CD4-positive, alpha-beta memory T cell (primary cell): ENCODE measurements around the gene VEGFB. TPM values are rescaled to one million over a fixed set of nuclear protein-coding genes. Genes with fewer than 3 reads are reported as not detected.

ENCODE experiments used
- CTCF ChIA-PET: fragments of 350-600 bp; sonication (Branson Sonifier 250); formaldehyde crosslinking; loops from one replicate; lab custom pipeline; 2021; ENCODE audit warnings: inconsistent platforms; ENCODE audit not compliant: partially characterized antibody; lab: Charles Lee
- POLR2A ChIA-PET: fragments of 350-600 bp; sonication (Branson Sonifier 250); formaldehyde crosslinking; loops from one replicate; lab custom pipeline; 2021; ENCODE audit not compliant: partially characterized antibody; lab: Charles Lee
- DNase-seq, 5 donors: peaks; one replicate each; pipeline versions ENCODE4 v3.0.0 to v3.0.0-alpha.2; 2020 to 2022; ENCODE audit warnings: mixed read lengths in 1 of 5
- H3K27ac ChIP-seq: one replicate; pipeline ENCODE4 v1.7.0; 2013; ENCODE audit warnings: low read depth, low read length
- H3K27me3 ChIP-seq: 2 replicates; pipeline ENCODE4 v1.7.0; 2013; ENCODE audit warnings: mild to moderate bottlenecking, low read length, moderate library complexity; ENCODE audit not compliant: insufficient read depth
- H3K36me3 ChIP-seq: 2 replicates; pipeline ENCODE4 v1.7.0; 2013; ENCODE audit warnings: mild to moderate bottlenecking, low read length, moderate library complexity; ENCODE audit not compliant: insufficient read depth
- H3K4me1 ChIP-seq: 2 replicates; pipeline ENCODE4 v1.7.0; 2013; ENCODE audit warnings: mild to moderate bottlenecking, low read length, moderate library complexity; ENCODE audit not compliant: insufficient read depth
- H3K4me3 ChIP-seq, 2 donors: one replicate each; pipeline ENCODE4 v1.7.0; 2013; ENCODE audit warnings: low read length in 2 of 2, mild to moderate bottlenecking in 1 of 2
- H3K9me3 ChIP-seq, 2 donors: one replicate each; pipeline ENCODE4 v1.7.0; 2013; ENCODE audit warnings: low read length in 2 of 2, control low read depth in 1 of 2; ENCODE audit not compliant: control insufficient read depth in 1 of 2
- H3K27ac Mint-ChIP-seq, 7 donors: one replicate each; pipeline ENCODE4 v1.8.0; 2020 to 2021; ENCODE audit warnings: mixed read lengths in 7 of 7, mild to moderate bottlenecking in 6 of 7, inconsistent platforms in 3 of 7, moderate library complexity in 3 of 7
- H3K27me3 Mint-ChIP-seq, 2 donors: one replicate each; pipeline ENCODE4 v1.8.0; 2020 to 2021; ENCODE audit warnings: mixed read lengths in 2 of 2
- H3K36me3 Mint-ChIP-seq, 2 donors: one replicate each; pipeline ENCODE4 v1.8.0; 2020 to 2021; ENCODE audit warnings: mixed read lengths in 2 of 2, inconsistent platforms in 1 of 2, mild to moderate bottlenecking in 1 of 2
- H3K4me1 Mint-ChIP-seq, 4 donors: one replicate each; pipeline ENCODE4 v1.8.0; 2020 to 2021; ENCODE audit warnings: mixed read lengths in 4 of 4, mild to moderate bottlenecking in 1 of 4
- H3K4me3 Mint-ChIP-seq, 8 donors: one replicate each; pipeline ENCODE4 v1.8.0; 2020 to 2021; ENCODE audit warnings: mixed read lengths in 8 of 8, mild to moderate bottlenecking in 7 of 8, moderate library complexity in 6 of 8, inconsistent platforms in 3 of 8
- H3K9me3 Mint-ChIP-seq, 8 donors: one replicate each; pipeline ENCODE4 v1.8.0; 2020 to 2021; ENCODE audit warnings: mixed read lengths in 8 of 8, mild to moderate bottlenecking in 5 of 8, inconsistent platforms in 3 of 8, moderate library complexity in 1 of 8
- intact Hi-C: fragments of 100-400 bp; cut with micrococcal nuclease; formaldehyde crosslinking; loops from one replicate; pipeline ENCODE4 v1.15.1; 2023
- polyA plus RNA-seq, 2 donors: library from polyadenylated mRNA; unstranded; fragments of 300-500 nt; fragmentation: Illumina TruSeq; gene quantifications; one replicate each; pipeline ENCODE4 v1.2.3, GENCODE V29; 2021
- total RNA-seq, 2 experiments: library from RNA; stranded (reverse); gene quantifications; one replicate each; pipeline ENCODE4 v1.2.3, GENCODE V29; 2021

Gene VEGFB
- total and polyA plus RNA-seq, 4 experiments from 2014 or later, result 2.3 to 97.3 (median 59.5) TPM

DNA sequence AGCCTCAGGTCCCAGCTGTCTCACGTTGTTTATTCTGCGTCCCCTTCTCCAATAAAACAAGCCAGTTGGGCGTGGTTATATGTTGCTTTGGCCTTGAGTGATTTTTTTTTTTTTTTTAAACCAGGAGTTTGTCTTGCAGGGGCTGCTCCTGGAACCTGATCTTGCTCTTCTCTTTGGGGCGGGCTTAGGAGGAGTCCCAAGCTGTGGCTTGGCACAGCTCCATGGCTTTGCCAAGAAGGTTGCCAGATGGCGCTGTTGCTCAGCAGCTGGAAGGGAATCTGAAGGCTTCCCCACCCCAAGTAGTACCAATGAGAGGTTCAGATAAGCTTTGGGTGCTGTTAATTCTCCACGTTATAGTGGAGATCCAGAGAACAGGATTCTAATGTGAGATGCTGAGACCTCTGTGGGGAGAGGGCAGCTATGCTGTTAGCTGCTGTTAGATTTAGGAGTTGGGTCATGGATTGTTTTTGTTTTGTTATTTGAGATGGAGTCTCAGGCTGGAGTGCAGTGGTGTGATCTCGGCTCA, 29.9 kb upstream of the VEGFB start:
- ChIA-PET CTCF (interaction anchor here (0.6 to 9.7 kb wide), 32 partner anchors 10 to 258 kb away, joined by 3 to 367 read pairs (median 5); partner anchors contain the start of genes BAD, CATSPERZ, DNAJC4 and ESRRA), POLR2A (interaction anchor here (0.7 to 22.7 kb wide), 14 partner anchors 8 to 1363 kb away, joined by 3 to 937 read pairs (median 8); partner anchors contain the start of genes BAD, CATSPERZ, DNAJC4 and ESRRA)
- H3K4me3 Mint-ChIP-seq, result peak overlapping the region; percentile 62 to 89 (median 82)
- peaks cover 16 to 64% (median 39%) of the 10 kb centered on the region in 4 donors for H3K4me1 Mint-ChIP-seq
- H3K9me3 Mint-ChIP-seq, result peaks cover 0 to 2% (median 0%) of the 10 kb centered on the region in 8 donors
- H3K27me3 Mint-ChIP-seq, result no peaks in the 10 kb centered on the region
- Histone ChIP-seq H3K27ac (no peak overlapping the region), H3K9me3 (no peaks in the 10 kb centered on the region), H3K4me3 (no peak overlapping the region), H3K27me3 (no peaks in the 10 kb centered on the region), H3K4me1 (peaks cover 44% of the 10 kb centered on the region), H3K36me3 (peaks cover 38% of the 10 kb centered on the region)
- intact Hi-C loops, result loop anchor here (1.0 kb wide), 6 partner anchors 19 to 127 kb away; partner anchors contain the start of genes NUDT22, PLCB3 and TRPT1
- H3K36me3 Mint-ChIP-seq, result peaks cover 27 to 70% of the 10 kb centered on the region in 2 donors
- DNase-seq, result peak; percentile 85 to 90 (median 86)
- H3K27ac Mint-ChIP-seq, result peak overlapping the region; percentile 85 to 97 (median 94)

DNA sequence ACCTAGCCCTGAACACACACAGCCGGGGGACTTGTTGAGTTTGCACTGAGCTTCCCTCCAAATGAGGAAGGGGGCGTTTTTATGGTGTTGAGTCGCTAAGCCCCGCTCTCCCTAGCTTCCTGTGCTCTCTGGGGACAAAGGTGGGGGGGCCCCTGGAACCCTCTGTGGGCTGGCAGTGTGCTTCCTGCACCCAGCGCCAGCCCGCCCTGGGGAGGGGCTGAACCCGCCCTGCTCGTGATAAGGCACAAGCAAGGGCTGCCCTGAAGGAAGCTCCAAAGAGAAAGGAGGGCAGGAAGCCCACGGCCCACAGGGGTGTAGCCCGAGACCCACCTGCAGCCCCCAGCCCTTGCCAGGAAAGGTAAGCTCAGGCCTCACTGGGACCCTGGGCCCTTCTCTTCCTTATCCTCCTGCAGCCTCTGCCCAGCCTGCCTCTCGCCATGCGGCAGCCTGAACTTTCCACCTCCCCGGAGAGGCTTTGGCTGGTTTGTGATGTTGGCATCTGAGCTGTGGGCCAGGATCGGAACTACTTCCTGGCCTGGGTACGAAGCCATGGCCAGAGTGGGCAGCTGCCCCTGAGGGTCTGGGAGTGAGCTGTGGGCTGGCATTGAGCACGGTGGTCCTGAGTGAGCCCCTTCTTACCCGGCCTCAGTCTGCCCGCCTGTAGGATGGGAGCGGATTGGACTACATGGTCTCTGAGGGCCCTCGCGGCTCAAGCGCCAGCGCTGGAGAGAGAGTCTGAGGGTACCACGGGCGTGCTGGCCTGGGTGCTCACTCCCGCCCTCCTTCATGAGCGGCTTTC, 27.7 kb upstream of the VEGFB start, which contains the start of gene FERMT3:
Gene FERMT3, plus strand, starts transcription at position 265 of the 799 bp plus-strand sequence. CDS start 644 bp downstream, outside the sequence.
- DNase-seq, result peak; percentile 64 to 81 (median 69)
- H3K4me1 ChIP-seq, result peaks cover 44% of the 10 kb centered on the region
- intact Hi-C loops, result loop anchor here (1.0 to 2.0 kb wide), 2 partner anchors 34 to 40 kb away; partner anchors contain the start of genes FKBP2 and PPP1R14B
- ChIA-PET POLR2A (interaction anchor here (0.6 to 22.7 kb wide), 26 partner anchors 11 to 1662 kb away, joined by 3 to 937 read pairs (median 6); partner anchors contain the start of genes BAD, C11orf98, CATSPERZ and CCDC88B), CTCF (interaction anchor here (0.7 to 9.7 kb wide), 22 partner anchors 12 to 446 kb away, joined by 3 to 367 read pairs (median 8); partner anchors contain the start of genes BAD, CATSPERZ, DNAJC4 and ESRRA)
- Mint-ChIP-seq H3K4me1 (peaks cover 14 to 65% (median 40%) of the 10 kb centered on the region in 4 donors), H3K36me3 (peaks cover 17 to 63% of the 10 kb centered on the region in 2 donors), H3K9me3 (peaks cover 0 to 2% (median 0%) of the 10 kb centered on the region in 8 donors), H3K4me3 (peak within 1 kb of the TSS; percentile 92 to 97 (median 93)), H3K27ac (peak within 1 kb of the TSS; percentile 92 to 96 (median 94)), H3K27me3 (no peaks in the 10 kb centered on the region)
- peaks cover 36% of the 10 kb centered on the region for H3K36me3 ChIP-seq
- H3K9me3 ChIP-seq, result no peaks in the 10 kb centered on the region
- H3K4me3 ChIP-seq, result peak within 1 kb of the TSS; percentile 99
- peak within 1 kb of the TSS; percentile 90 for H3K27ac ChIP-seq
- no peaks in the 10 kb centered on the region for H3K27me3 ChIP-seq

DNA sequence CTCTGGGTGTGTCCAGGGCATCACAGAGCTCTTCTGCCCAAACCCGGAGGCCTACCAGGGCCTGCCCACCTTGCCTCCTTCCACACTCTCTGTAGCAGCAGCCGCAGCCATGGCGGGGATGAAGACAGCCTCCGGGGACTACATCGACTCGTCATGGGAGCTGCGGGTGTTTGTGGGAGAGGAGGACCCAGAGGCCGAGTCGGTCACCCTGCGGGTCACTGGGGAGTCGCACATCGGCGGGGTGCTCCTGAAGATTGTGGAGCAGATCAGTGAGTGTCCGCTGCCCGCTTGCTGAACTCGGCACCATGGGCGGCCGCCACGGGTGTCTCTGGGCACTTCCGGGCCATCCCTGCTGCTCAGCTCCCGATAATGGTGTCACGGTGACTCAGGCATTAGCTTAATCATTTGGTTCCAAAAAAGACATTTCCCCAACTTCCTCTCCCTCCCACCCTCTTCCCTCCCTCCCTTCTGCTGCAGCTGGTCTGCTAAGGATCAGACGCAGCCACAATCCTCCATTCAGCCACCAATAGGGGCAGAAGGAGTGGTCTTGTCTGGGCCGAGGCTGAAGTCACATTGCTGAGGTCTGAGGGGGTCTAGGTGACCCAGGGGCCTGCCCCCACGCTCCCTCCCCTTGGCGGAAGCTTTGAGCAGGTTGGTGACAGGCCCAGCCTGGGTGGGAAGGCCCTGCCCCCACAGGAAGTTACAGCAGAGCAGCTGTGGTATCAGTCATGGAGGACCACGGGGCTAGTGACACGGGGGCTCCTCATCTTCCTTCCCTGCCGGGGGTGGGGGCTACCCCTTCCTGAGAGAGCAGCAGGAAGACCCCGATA, 26.9 kb upstream of the VEGFB start:
- intact Hi-C loops, result loop anchor here (1.0 to 2.0 kb wide), 2 partner anchors 33 to 39 kb away; partner anchors contain the start of genes FKBP2 and PPP1R14B
- POLR2A ChIA-PET, result interaction anchor here (0.6 to 22.7 kb wide), 22 partner anchors 12 to 1543 kb away, joined by 3 to 937 read pairs (median 6); partner anchors contain the start of genes BAD, C11orf98, CATSPERZ and CCDC88B
- H3K9me3 Mint-ChIP-seq, result peaks cover 0 to 2% (median 0%) of the 10 kb centered on the region in 8 donors
- Histone ChIP-seq H3K27me3 (no peaks in the 10 kb centered on the region), H3K9me3 (no peaks in the 10 kb centered on the region), H3K4me1 (peaks cover 44% of the 10 kb centered on the region), H3K27ac (peak overlapping the region; percentile 90), H3K36me3 (peaks cover 38% of the 10 kb centered on the region), H3K4me3 (peak overlapping the region; percentile 99)
- peak overlapping the region; percentile 92 to 96 (median 94) for H3K27ac Mint-ChIP-seq
- H3K27me3 Mint-ChIP-seq, result no peaks in the 10 kb centered on the region
- H3K4me3 Mint-ChIP-seq, result peak overlapping the region; percentile 92 to 97 (median 93)
- CTCF ChIA-PET, result interaction anchor here (0.9 to 9.7 kb wide), 12 partner anchors 16 to 242 kb away, joined by 3 to 367 read pairs (median 56); partner anchors contain the start of genes BAD, CATSPERZ, DNAJC4 and ESRRA
- peaks cover 16 to 70% (median 46%) of the 10 kb centered on the region in 4 donors for H3K4me1 Mint-ChIP-seq
- peaks cover 22 to 65% of the 10 kb centered on the region in 2 donors for H3K36me3 Mint-ChIP-seq
- peak; percentile 68 to 84 (median 71) for DNase-seq

DNA sequence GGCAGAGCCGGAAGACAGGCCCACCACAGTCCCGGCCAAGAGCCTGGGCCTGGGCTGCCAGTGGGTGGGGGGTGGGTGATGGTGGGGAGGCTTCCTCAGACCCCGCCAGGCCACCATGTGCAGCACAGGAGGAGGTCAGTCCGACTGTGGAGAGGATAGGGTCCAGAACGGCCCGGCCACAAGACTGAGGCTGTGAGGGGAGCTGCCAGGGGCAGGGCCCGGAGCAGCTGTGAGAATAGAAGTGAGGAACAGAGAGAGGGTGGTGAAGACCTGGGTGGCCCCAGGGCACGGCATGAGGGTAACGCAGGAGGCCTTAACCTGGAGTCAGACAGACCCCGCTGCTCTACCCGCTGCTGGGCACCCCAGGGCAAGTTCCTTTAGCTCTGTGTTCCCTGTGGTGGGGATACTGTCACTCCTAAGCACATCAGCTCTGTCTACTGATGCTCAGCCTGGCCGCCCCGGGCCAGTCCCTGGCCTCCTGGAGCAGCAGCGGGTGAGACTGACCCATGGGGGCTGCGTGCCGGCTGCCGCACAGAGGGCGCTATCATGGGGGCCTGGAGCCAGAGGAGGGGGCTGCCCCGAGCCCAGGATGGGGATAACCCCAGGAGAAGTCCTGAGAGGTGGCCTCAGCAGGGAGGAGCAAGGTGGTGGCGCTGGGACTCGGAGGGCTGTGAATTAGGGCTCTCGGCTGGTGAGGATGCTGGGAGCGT, 26.1 kb upstream of the VEGFB start:
- Histone ChIP-seq H3K4me1 (peaks cover 44% of the 10 kb centered on the region), H3K4me3 (peak overlapping the region; percentile 99), H3K27ac (peak overlapping the region; percentile 90), H3K36me3 (peaks cover 31% of the 10 kb centered on the region), H3K27me3 (no peaks in the 10 kb centered on the region), H3K9me3 (no peaks in the 10 kb centered on the region)
- Mint-ChIP-seq H3K36me3 (peaks cover 23 to 59% of the 10 kb centered on the region in 2 donors), H3K4me1 (peaks cover 17 to 72% (median 47%) of the 10 kb centered on the region in 4 donors), H3K27me3 (no peaks in the 10 kb centered on the region), H3K4me3 (peak overlapping the region; percentile 92 to 97 (median 93)), H3K27ac (peak overlapping the region; percentile 92 to 96 (median 94)), H3K9me3 (peaks cover 0 to 2% (median 0%) of the 10 kb centered on the region in 8 donors)
- intact Hi-C loops, result no loop called here
- ChIA-PET POLR2A (interaction anchor here (0.7 to 22.7 kb wide), 10 partner anchors 22 to 1367 kb away, joined by 4 to 937 read pairs (median 61); partner anchors contain the start of genes BAD, CATSPERZ, DNAJC4 and ESRRA), CTCF (interaction anchor here (0.9 to 9.7 kb wide), 10 partner anchors 15 to 241 kb away, joined by 3 to 367 read pairs (median 80); partner anchors contain the start of genes CATSPERZ, DNAJC4, ESRRA and FKBP2)
- no peak for DNase-seq

DNA sequence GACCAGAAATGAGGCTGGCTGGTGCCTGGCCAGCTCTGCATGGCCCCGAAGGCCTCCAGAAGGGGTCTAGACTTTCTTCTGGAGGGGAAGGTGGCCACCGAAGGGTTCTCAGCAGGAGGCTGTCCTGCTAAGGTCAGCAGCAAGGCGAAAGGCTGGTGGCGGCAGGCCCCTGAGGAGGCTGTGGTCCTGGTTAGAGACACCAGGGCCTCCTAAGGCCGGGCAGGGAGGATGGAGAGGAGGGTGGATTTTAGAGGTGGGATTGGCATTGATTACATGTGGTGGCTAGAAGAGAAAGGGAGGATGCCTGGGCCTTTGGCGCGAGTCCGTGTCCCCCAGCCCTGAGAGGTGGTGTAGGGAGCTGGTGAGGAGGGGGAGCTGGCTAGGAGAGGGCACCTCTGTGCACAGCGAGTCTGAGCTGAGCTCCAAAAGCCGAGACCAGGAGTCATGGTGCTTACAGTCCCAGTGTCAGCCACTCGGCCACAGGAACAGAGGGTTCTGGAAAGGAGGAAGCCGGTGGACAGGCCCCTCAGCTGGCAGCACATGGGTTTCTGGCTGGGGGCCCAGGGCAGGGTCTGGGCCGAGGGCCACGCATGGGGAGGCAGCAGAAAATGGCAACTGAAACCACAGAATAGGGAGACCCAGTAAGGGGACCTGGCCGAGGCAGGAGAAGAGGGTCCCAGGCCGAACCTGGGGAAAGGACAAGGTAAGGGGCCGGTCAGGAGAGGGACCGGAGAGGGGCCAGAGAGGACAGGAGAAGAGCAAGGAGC, 25.4 kb upstream of the VEGFB start:
- Mint-ChIP-seq H3K4me3 (peak overlapping the region; percentile 26 to 93 (median 54)), H3K36me3 (peaks cover 20 to 58% of the 10 kb centered on the region in 2 donors), H3K4me1 (peaks cover 19 to 70% (median 43%) of the 10 kb centered on the region in 4 donors), H3K27me3 (no peaks in the 10 kb centered on the region), H3K27ac (peak overlapping the region; percentile 42 to 92 (median 75)), H3K9me3 (peaks cover 0 to 2% (median 0%) of the 10 kb centered on the region in 8 donors)
- Histone ChIP-seq H3K27ac (peak overlapping the region; percentile 90), H3K4me3 (no peak overlapping the region), H3K27me3 (no peaks in the 10 kb centered on the region), H3K36me3 (peaks cover 28% of the 10 kb centered on the region), H3K9me3 (no peaks in the 10 kb centered on the region), H3K4me1 (peaks cover 42% of the 10 kb centered on the region)
- intact Hi-C loops, result no loop called here
- no peak for DNase-seq
- CTCF ChIA-PET, result interaction anchor here (0.9 to 9.7 kb wide), 5 partner anchors 14 to 94 kb away, joined by 3 to 367 read pairs (median 106); partner anchors contain the start of genes CATSPERZ, DNAJC4, ESRRA and NUDT22
- POLR2A ChIA-PET, result interaction anchor here (5.2 to 22.7 kb wide), 5 partner anchors 22 to 108 kb away, joined by 70 to 937 read pairs (median 175); partner anchors contain the start of genes CATSPERZ, DNAJC4, ESRRA and FKBP2
